GM12873 (cell line): ENCODE measurements around the gene NUP210.

Experiments
- CTCF ChIP-seq: IDR thresholded peaks from 2 replicates; pipeline ENCODE4 v1.5.1; 2012; ENCODE audit warnings: low read depth, mild to moderate bottlenecking, moderate library complexity, low read length, control low read depth; ENCODE audit not compliant: insufficient read depth; ENCODE audit errors: missing control alignments

Gene NUP210

GRCh38 chr3:13400114-13400673 lies 19.9 kb downstream of the NUP210 start:
- no peak for TF ChIP-seq CTCF

- no peak for TF ChIP-seq CTCF
These were observed 20.5 kb downstream of the NUP210 start for GRCh38 chr3:13399603-13400002.

GRCh38 chr3:13397316-13397715 lies 22.8 kb downstream of the NUP210 start:
- no peak for TF ChIP-seq CTCF

- no peak for TF ChIP-seq CTCF
These were observed 25.8 kb downstream of the NUP210 start for GRCh38 chr3:13394363-13394762.

- TF ChIP-seq CTCF, result no peak
These were observed 26.4 kb downstream of the NUP210 start for GRCh38 chr3:13393427-13394360.

- TF ChIP-seq CTCF, result peak; percentile 38
These were observed 28.8 kb downstream of the NUP210 start for GRCh38 chr3:13391308-13391707.

- TF ChIP-seq CTCF, result no peak
These were observed 30.7 kb downstream of the NUP210 start for GRCh38 chr3:13389378-13389777.
